ENCODE data around the gene BEND6.

GRCh38 chr6:57017841-57018240 lies 62.9 kb downstream of the BEND6 start:
- TF ChIP-seq, protein P1, sequence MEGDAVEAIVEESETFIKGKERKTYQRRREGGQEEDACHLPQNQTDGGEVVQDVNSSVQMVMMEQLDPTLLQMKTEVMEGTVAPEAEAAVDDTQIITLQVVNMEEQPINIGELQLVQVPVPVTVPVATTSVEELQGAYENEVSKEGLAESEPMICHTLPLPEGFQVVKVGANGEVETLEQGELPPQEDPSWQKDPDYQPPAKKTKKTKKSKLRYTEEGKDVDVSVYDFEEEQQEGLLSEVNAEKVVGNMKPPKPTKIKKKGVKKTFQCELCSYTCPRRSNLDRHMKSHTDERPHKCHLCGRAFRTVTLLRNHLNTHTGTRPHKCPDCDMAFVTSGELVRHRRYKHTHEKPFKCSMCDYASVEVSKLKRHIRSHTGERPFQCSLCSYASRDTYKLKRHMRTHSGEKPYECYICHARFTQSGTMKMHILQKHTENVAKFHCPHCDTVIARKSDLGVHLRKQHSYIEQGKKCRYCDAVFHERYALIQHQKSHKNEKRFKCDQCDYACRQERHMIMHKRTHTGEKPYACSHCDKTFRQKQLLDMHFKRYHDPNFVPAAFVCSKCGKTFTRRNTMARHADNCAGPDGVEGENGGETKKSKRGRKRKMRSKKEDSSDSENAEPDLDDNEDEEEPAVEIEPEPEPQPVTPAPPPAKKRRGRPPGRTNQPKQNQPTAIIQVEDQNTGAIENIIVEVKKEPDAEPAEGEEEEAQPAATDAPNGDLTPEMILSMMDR (conservative IDR thresholded peaks at IDR 0.05; ENCODE audit: low read depth, low read length), result no peak
- TF ChIP-seq EZH2phosphoT487 (IDR thresholded peaks at IDR 0.05; ENCODE audit: borderline replicate concordance, low read length), result no peak
- no peak for TF ChIP-seq EZH2 (IDR thresholded peaks at IDR 0.05; ENCODE audit: low read length, unreplicated experiment)
